OCI-LY3 (cell line): ENCODE results near the gene CDH5.

ENCODE experiments used
- EZH2phosphoT487 ChIP-seq: fragments of 200-600 bp; shearing (Covaris generic); IDR thresholded peaks from 2 replicates; pipeline ENCODE4 v1.6.1; 2018; ENCODE audit warnings: antibody characterized with exemption, mixed run types, low read depth
- TF ChIP-seq, protein P1 (sequence below): fragments of 200-600, 300-600 bp; sonication (generic); IDR thresholded peaks from 2 replicates; pipeline ENCODE4 v1.5.1; 2014; ENCODE audit warnings: antibody characterized with exemption, low read length, low read depth

DNA sequence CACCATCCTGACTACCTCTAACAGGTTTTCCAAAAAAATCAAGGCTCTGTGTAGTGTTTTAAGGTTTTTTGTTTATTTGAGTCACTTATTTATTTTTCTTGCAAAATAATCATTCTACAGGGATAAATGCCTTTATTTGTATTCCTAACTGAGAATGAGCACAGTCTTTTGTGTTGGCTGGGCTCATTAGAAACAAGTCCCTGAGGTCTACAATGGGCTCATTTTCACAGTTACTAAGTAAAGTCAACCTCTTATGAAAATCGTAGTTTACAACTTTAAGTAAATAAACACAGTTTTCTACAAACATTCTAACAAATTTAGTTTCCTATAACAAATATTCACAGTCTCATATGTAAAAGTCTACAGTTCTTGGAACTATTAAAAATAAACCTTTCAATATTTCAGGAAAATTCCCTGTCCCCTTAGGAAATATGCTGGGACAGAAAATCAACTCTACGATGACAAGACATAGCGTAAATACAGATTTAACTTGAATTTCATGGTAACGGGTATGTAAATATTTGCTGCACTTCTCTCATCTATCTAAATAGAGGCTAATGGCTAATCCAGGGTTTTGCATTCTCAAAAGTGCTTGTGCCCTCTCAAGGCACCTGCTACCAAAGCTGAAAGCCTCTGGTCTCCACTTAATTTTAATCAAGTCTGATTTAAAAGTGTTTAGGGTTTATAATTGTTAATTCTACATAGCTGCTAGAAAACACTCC, 31.5 kb upstream of the CDH5 start:
- TF ChIP-seq, protein P1, sequence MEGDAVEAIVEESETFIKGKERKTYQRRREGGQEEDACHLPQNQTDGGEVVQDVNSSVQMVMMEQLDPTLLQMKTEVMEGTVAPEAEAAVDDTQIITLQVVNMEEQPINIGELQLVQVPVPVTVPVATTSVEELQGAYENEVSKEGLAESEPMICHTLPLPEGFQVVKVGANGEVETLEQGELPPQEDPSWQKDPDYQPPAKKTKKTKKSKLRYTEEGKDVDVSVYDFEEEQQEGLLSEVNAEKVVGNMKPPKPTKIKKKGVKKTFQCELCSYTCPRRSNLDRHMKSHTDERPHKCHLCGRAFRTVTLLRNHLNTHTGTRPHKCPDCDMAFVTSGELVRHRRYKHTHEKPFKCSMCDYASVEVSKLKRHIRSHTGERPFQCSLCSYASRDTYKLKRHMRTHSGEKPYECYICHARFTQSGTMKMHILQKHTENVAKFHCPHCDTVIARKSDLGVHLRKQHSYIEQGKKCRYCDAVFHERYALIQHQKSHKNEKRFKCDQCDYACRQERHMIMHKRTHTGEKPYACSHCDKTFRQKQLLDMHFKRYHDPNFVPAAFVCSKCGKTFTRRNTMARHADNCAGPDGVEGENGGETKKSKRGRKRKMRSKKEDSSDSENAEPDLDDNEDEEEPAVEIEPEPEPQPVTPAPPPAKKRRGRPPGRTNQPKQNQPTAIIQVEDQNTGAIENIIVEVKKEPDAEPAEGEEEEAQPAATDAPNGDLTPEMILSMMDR: no peak
- no peak for TF ChIP-seq EZH2phosphoT487
